Gastrocnemius medialis (tissue), 4 donors: Measurements from ENCODE around the gene PCSK5.

ENCODE experiments used
- CTCF ChIP-seq, 5 experiments: fragments of 450-650 bp in 3 of 5; fragments of 200-600 bp in 2 of 5; sonication (generic) in 2 of 5; IDR thresholded peaks in 4 of 5; conservative IDR thresholded peaks in 1 of 5; 1 replicate in 4 of 5; 2 replicates in 1 of 5; pipeline ENCODE4 v1.5.1; 2016 to 2019; ENCODE audit warnings: antibody characterized with exemption in 5 of 5, mild to moderate bottlenecking in 3 of 5, moderate library complexity in 3 of 5
- POLR2A ChIP-seq, 2 donors: fragments of 450-650 bp; IDR thresholded peaks; one replicate each; pipeline ENCODE4 v1.6.1; 2017; ENCODE audit warnings: antibody characterized with exemption in 2 of 2, mild to moderate bottlenecking in 2 of 2, moderate library complexity in 2 of 2

- TF ChIP-seq CTCF (IDR thresholded peaks at IDR 0.05 in 4 of 5, conservative IDR thresholded peaks at IDR 0.05 in 1 of 5) (no peak), POLR2A (IDR thresholded peaks at IDR 0.05) (no peak)
Observed at GRCh38 chr9:76296561-76297310, 406.3 kb downstream of the PCSK5 start.
